HG02840 (cell line): ENCODE results near the gene SH3BGRL3.
"Not testable (repeated sequence)": the region's sequence is repeated elsewhere in the genome, so short reads cannot be mapped to it uniquely, and the experiment has no call there.

ENCODE experiments used
- ATAC-seq: cut with Tn5 transposase; IDR thresholded peaks from one replicate; pipeline ENCODE4 v1.9.1; 2021; ENCODE audit warnings: mild to moderate bottlenecking, moderate library complexity, moderate number of reproducible peaks; ENCODE audit not compliant: unreplicated experiment, low FRiP score

SH3BGRL3 gene

GRCh38 chr1:26314501-26314900, 34.6 kb downstream of the SH3BGRL3 start:
- ATAC-seq, result no peak

GRCh38 chr1:26315874-26316850, 36.3 kb downstream of the SH3BGRL3 start:
- ATAC-seq, result no peak

- no peak for ATAC-seq
Observed at GRCh38 chr1:26317146-26317545, 37.3 kb downstream of the SH3BGRL3 start.

GRCh38 chr1:26317612-26318337, 37.9 kb downstream of the SH3BGRL3 start, which contains the start of gene CD52:
TSS of gene CD52 (plus strand) at chr1:26317958. CDS start at chr1:26318018, 60 bp downstream.
- ATAC-seq, result no peak

GRCh38 chr1:26318338-26319064, 38.6 kb downstream of the SH3BGRL3 start:
- no peak for ATAC-seq

- ATAC-seq, result no peak
Observed at GRCh38 chr1:26320896-26321295, 41.0 kb downstream of the SH3BGRL3 start.

- ATAC-seq, result no peak
Observed at GRCh38 chr1:26321315-26322041, 41.6 kb downstream of the SH3BGRL3 start.

GRCh38 chr1:26322042-26322331, 42.1 kb downstream of the SH3BGRL3 start:
- no peak for ATAC-seq

- ATAC-seq, result no peak
Observed at GRCh38 chr1:26323382-26323781, 43.5 kb downstream of the SH3BGRL3 start.

- no peak for ATAC-seq
Observed at GRCh38 chr1:26324550-26324949, 44.7 kb downstream of the SH3BGRL3 start.

GRCh38 chr1:26327956-26328362, 48.1 kb downstream of the SH3BGRL3 start:
- no peak for ATAC-seq

GRCh38 chr1:26328597-26328996, 48.7 kb downstream of the SH3BGRL3 start:
- no peak for ATAC-seq

- not testable (repeated sequence) for ATAC-seq
Observed at GRCh38 chr1:26329380-26329779, 49.5 kb downstream of the SH3BGRL3 start.

GRCh38 chr1:26330276-26330675, 50.4 kb downstream of the SH3BGRL3 start:
- no peak for ATAC-seq
